WTC11 (cell line): ENCODE measurements around the gene LCE2B. TPM values are rescaled to one million over a fixed set of nuclear protein-coding genes. Genes with fewer than 3 reads are reported as not detected.

Source experiments
- ATAC-seq: fragments of 200-7000 bp; cut with Tn5 transposase; 2 replicates; pipeline ENCODE4 v1.10.0; 2021; ENCODE audit warnings: mild to moderate bottlenecking, moderate library complexity
- CTCF ChIA-PET: fragments of 300-600 bp; sonication (Branson Sonifier 250); formaldehyde crosslinking; loops from one replicate; lab custom pipeline; 2021; ENCODE audit warnings: antibody characterized with exemption; lab: Charles Lee
- POLR2A ChIA-PET: fragments of 350-600 bp; sonication (Branson Sonifier 250); formaldehyde crosslinking; loops from one replicate; lab custom pipeline; 2021; ENCODE audit warnings: antibody characterized with exemption; lab: Charles Lee
- DNase-seq: peaks from one replicate; pipeline ENCODE4 v3.0.0; 2021; ENCODE audit warnings: low spot score
- H3K27ac Mint-ChIP-seq: 2 replicates; pipeline ENCODE4 v1.8.0; 2021; ENCODE audit warnings: mixed read lengths
- H3K27me3 Mint-ChIP-seq: 2 replicates; pipeline ENCODE4 v1.8.0; 2021; ENCODE audit warnings: low read depth, mild to moderate bottlenecking, moderate library complexity, mixed read lengths
- H3K36me3 Mint-ChIP-seq: 2 replicates; pipeline ENCODE4 v1.8.0; 2021; ENCODE audit warnings: mixed read lengths
- H3K4me1 Mint-ChIP-seq: 2 replicates; pipeline ENCODE4 v1.8.0; 2022; ENCODE audit warnings: mixed read lengths
- H3K4me3 Mint-ChIP-seq: 2 replicates; pipeline ENCODE4 v1.8.0; 2021; ENCODE audit warnings: mild to moderate bottlenecking, moderate library complexity, mixed read lengths
- H3K9me3 Mint-ChIP-seq: 2 replicates; pipeline ENCODE4 v1.8.0; 2021; ENCODE audit warnings: mixed read lengths
- AFF4 ChIP-seq: sonication (generic); formaldehyde crosslinking; IDR thresholded peaks from 2 replicates; pipeline ENCODE4 v1.8.1; 2023; ENCODE audit warnings: mild to moderate bottlenecking, missing genetic modification reagents, borderline replicate concordance
- ATF1 ChIP-seq: sonication (generic); formaldehyde crosslinking; IDR thresholded peaks from 2 replicates; pipeline ENCODE4 v1.8.1; 2023; ENCODE audit warnings: mild to moderate bottlenecking, moderate library complexity, missing genetic modification reagents
- ATF2 ChIP-seq: sonication (generic); formaldehyde crosslinking; IDR thresholded peaks from 2 replicates; pipeline ENCODE4 v1.8.1; 2022; ENCODE audit warnings: low read depth, missing genetic modification reagents, borderline replicate concordance
- E2F1 ChIP-seq: sonication (generic); formaldehyde crosslinking; IDR thresholded peaks from 2 replicates; pipeline ENCODE4 v1.8.0; 2022; ENCODE audit warnings: mild to moderate bottlenecking, missing genetic modification reagents
- E2F5 ChIP-seq: sonication (generic); formaldehyde crosslinking; IDR thresholded peaks from 2 replicates; pipeline ENCODE4 v1.8.1; 2022; ENCODE audit warnings: mild to moderate bottlenecking, moderate library complexity, missing genetic modification reagents
- ERG ChIP-seq: fragments of 250-450 bp; sonication (Bioruptor Pico); IDR thresholded peaks from 2 replicates; pipeline ENCODE4 v1.8.0; 2021; ENCODE audit warnings: mild to moderate bottlenecking
- FOXP4 ChIP-seq: sonication (generic); formaldehyde crosslinking; IDR thresholded peaks from 2 replicates; pipeline ENCODE4 v1.8.0; 2022; ENCODE audit warnings: mild to moderate bottlenecking, missing genetic modification reagents
- IRF2 ChIP-seq: sonication (generic); formaldehyde crosslinking; IDR thresholded peaks from 2 replicates; pipeline ENCODE4 v1.8.0; 2022; ENCODE audit warnings: low read depth, missing genetic modification reagents, borderline replicate concordance
- MLX ChIP-seq: sonication (generic); formaldehyde crosslinking; IDR thresholded peaks from 2 replicates; pipeline ENCODE4 v1.8.1; 2023; ENCODE audit warnings: mild to moderate bottlenecking, missing genetic modification reagents, moderate library complexity
- NFE2L1 ChIP-seq: sonication (generic); formaldehyde crosslinking; IDR thresholded peaks from 2 replicates; pipeline ENCODE4 v1.8.1; 2023; ENCODE audit warnings: missing genetic modification reagents
- NR2C2 ChIP-seq: sonication (generic); formaldehyde crosslinking; IDR thresholded peaks from 2 replicates; pipeline ENCODE4 v1.8.0; 2022; ENCODE audit warnings: mild to moderate bottlenecking, missing genetic modification reagents
- PREB ChIP-seq: sonication (generic); formaldehyde crosslinking; IDR thresholded peaks from 2 replicates; pipeline ENCODE4 v1.8.1; 2022; ENCODE audit warnings: mild to moderate bottlenecking, missing genetic modification reagents, moderate library complexity, borderline replicate concordance
- SP1 ChIP-seq: sonication (generic); formaldehyde crosslinking; conservative IDR thresholded peaks from 2 replicates; pipeline ENCODE4 v1.8.1; 2022; ENCODE audit warnings: missing genetic modification reagents
- ZBTB43 ChIP-seq: sonication (generic); formaldehyde crosslinking; IDR thresholded peaks from 2 replicates; pipeline ENCODE4 v1.8.1; 2023; ENCODE audit warnings: mild to moderate bottlenecking, missing genetic modification reagents
- ZNF317 ChIP-seq: sonication (generic); formaldehyde crosslinking; IDR thresholded peaks from 2 replicates; pipeline ENCODE4 v1.8.1; 2023; ENCODE audit warnings: low read depth, mild to moderate bottlenecking, moderate library complexity, missing genetic modification reagents, borderline replicate concordance
- ZNF396 ChIP-seq: fragments of 250-450 bp; sonication (Bioruptor Pico); IDR thresholded peaks from 2 replicates; pipeline ENCODE4 v1.8.0; 2021; ENCODE audit warnings: mild to moderate bottlenecking, moderate library complexity, borderline replicate concordance
- ZNF423 ChIP-seq: fragments of 250-450 bp; sonication (Bioruptor Pico); IDR thresholded peaks from 2 replicates; pipeline ENCODE4 v2.1.2; 2022; ENCODE audit warnings: mild to moderate bottlenecking, moderate library complexity
- ZSCAN18 ChIP-seq: fragments of 250-450 bp; sonication (Bioruptor Pico); IDR thresholded peaks from 2 replicates; pipeline ENCODE4 v2.1.2; 2022; ENCODE audit warnings: mild to moderate bottlenecking, moderate library complexity
- total RNA-seq: library from RNA; stranded (reverse); gene quantifications from 3 replicates; pipeline ENCODE4 v1.2.3, GENCODE V29; 2021

Gene LCE2B
- total RNA-seq, 1 experiment from 2014 or later: not detected

- POLR2A ChIA-PET: no interaction called here
- CTCF ChIA-PET: no interaction called here
- peaks cover 65% of the 10 kb centered on the region for H3K36me3 Mint-ChIP-seq
- no peak overlapping the region for H3K4me3 Mint-ChIP-seq
- no peak overlapping the region for H3K27ac Mint-ChIP-seq
- DNase-seq (no peak), ATAC-seq (no peak)
- no peaks in the 10 kb centered on the region for H3K27me3 Mint-ChIP-seq
- no peaks in the 10 kb centered on the region for H3K4me1 Mint-ChIP-seq
- peaks cover 90% of the 10 kb centered on the region for H3K9me3 Mint-ChIP-seq
- no peak for TF ChIP-seq ZSCAN18
- no peak for TF ChIP-seq AFF4 (CRISPR knock-in tag)
- TF ChIP-seq ZNF396 (CRISPR knock-in tag): no peak
- no peak for TF ChIP-seq E2F1 (CRISPR knock-in tag)
- no peak for TF ChIP-seq E2F5 (CRISPR knock-in tag)
- TF ChIP-seq PREB (CRISPR knock-in tag): no peak
- no peak for TF ChIP-seq IRF2 (CRISPR knock-in tag)
- no peak for TF ChIP-seq ATF2 (CRISPR knock-in tag)
- no peak for TF ChIP-seq FOXP4 (CRISPR knock-in tag)
- TF ChIP-seq ERG (CRISPR knock-in tag): no peak
- no peak for TF ChIP-seq ZBTB43 (CRISPR knock-in tag)
- TF ChIP-seq NR2C2: no peak
- no peak for TF ChIP-seq ATF1 (CRISPR knock-in tag)
- no peak for TF ChIP-seq ZNF317 (CRISPR knock-in tag)
- TF ChIP-seq NFE2L1 (CRISPR knock-in tag): no peak
- no peak for TF ChIP-seq SP1
- TF ChIP-seq MLX (CRISPR knock-in tag): no peak
- no peak for TF ChIP-seq ZNF423 (CRISPR knock-in tag)
Observed at GRCh38 chr1:152643945-152644344, 42.0 kb upstream of the LCE2B start.
